GM23338 (cell line): ENCODE measurements around the gene GOLGB1. TPM values are rescaled to one million over a fixed set of nuclear protein-coding genes. Genes with fewer than 3 reads are reported as not detected.
A peak's percentile ranks its signal among the peaks of the same experiment; 100 is the strongest.

Experiments
- ATAC-seq: fragments of 200-7000 bp; cut with Tn5 transposase; 3 replicates; pipeline ENCODE4 v1.9.1; 2020
- DNase-seq: peaks from one replicate; pipeline ENCODE4 v3.0.0-alpha.2; 2015; ENCODE audit warnings: low spot score
- H2AFZ ChIP-seq: fragments of 200-600 bp; sonication (generic); 2 replicates; pipeline ENCODE4 v1.8.0; 2016; ENCODE audit warnings: antibody characterized with exemption, mild to moderate bottlenecking, moderate library complexity
- H3F3A ChIP-seq: fragments of 200-600 bp; sonication (generic); replicated peaks from 2 replicates; pipeline ENCODE4 v1.8.0; 2017; ENCODE audit warnings: antibody characterized with exemption, mixed run types, low read depth
- H3K27ac ChIP-seq: fragments of 200-600 bp; sonication (generic); 2 replicates; pipeline ENCODE4 v1.6.1; 2016; ENCODE audit warnings: low read depth
- H3K27me3 ChIP-seq: fragments of 200-600 bp; sonication (generic); 2 replicates; pipeline ENCODE4 v1.8.0; 2016; ENCODE audit warnings: mild to moderate bottlenecking, mixed run types, moderate library complexity; ENCODE audit not compliant: insufficient read depth
- H3K36me3 ChIP-seq: fragments of 200-600 bp; sonication (generic); 2 replicates; pipeline ENCODE4 v1.8.0; 2016; ENCODE audit warnings: mild to moderate bottlenecking; ENCODE audit not compliant: insufficient read depth
- H3K4me1 ChIP-seq: fragments of 200-600 bp; sonication (generic); 2 replicates; pipeline ENCODE4 v1.8.0; 2016; ENCODE audit warnings: mild to moderate bottlenecking, moderate library complexity; ENCODE audit not compliant: insufficient read depth
- H3K4me2 ChIP-seq: fragments of 200-600 bp; sonication (generic); 2 replicates; pipeline ENCODE4 v1.7.1; 2017; ENCODE audit warnings: mixed run types
- H3K4me3 ChIP-seq: fragments of 200-600 bp; sonication (generic); 2 replicates; pipeline ENCODE4 v1.6.1; 2016; ENCODE audit warnings: mixed run types
- H3K79me2 ChIP-seq: fragments of 200-600 bp; sonication (generic); replicated peaks from 2 replicates; pipeline ENCODE4 v1.8.0; 2017; ENCODE audit warnings: mild to moderate bottlenecking; ENCODE audit not compliant: insufficient read depth
- H3K9me2 ChIP-seq: fragments of 200-600 bp; sonication (generic); 2 replicates; pipeline ENCODE4 v1.8.0; 2017; ENCODE audit not compliant: insufficient read depth
- H4K20me1 ChIP-seq: fragments of 200-600 bp; sonication (generic); replicated peaks from 2 replicates; pipeline ENCODE4 v1.8.0; 2017; ENCODE audit warnings: mild to moderate bottlenecking; ENCODE audit not compliant: insufficient read depth
- H3K27ac Mint-ChIP-seq: 2 replicates; pipeline ENCODE4 v1.8.0; 2020; ENCODE audit warnings: inconsistent platforms, mild to moderate bottlenecking, moderate library complexity, mixed read lengths
- H3K27me3 Mint-ChIP-seq: 3 replicates; pipeline ENCODE4 v1.8.0; 2022; ENCODE audit warnings: low read depth, mild to moderate bottlenecking, moderate library complexity, mixed read lengths, inconsistent platforms; ENCODE audit not compliant: insufficient read depth, poor library complexity
- H3K36me3 Mint-ChIP-seq: 3 replicates; pipeline ENCODE4 v1.8.0; 2021; ENCODE audit warnings: low read depth, mild to moderate bottlenecking, inconsistent platforms, moderate library complexity, mixed read lengths
- H3K4me1 Mint-ChIP-seq: 3 replicates; pipeline ENCODE4 v1.8.0; 2020; ENCODE audit warnings: mild to moderate bottlenecking, inconsistent platforms, mixed read lengths
- H3K4me3 Mint-ChIP-seq: 3 replicates; pipeline ENCODE4 v1.8.0; 2021; ENCODE audit warnings: moderate library complexity, mild to moderate bottlenecking, inconsistent platforms, mixed read lengths
- H3K9me3 Mint-ChIP-seq: 3 replicates; pipeline ENCODE4 v1.8.0; 2020; ENCODE audit warnings: moderate library complexity, mild to moderate bottlenecking, inconsistent platforms, mixed read lengths
- CREB1 ChIP-seq: fragments of 250-450 bp; sonication (Bioruptor Pico); IDR thresholded peaks from 2 replicates; pipeline ENCODE4 v1.5.0; 2020; ENCODE audit warnings: low read depth, mild to moderate bottlenecking, moderate library complexity
- EZH2phosphoT487 ChIP-seq: fragments of 200-600 bp; sonication (generic); IDR thresholded peaks from one replicate; pipeline ENCODE4 v1.8.1; 2018; ENCODE audit warnings: antibody characterized with exemption; ENCODE audit not compliant: unreplicated experiment
- JUNB ChIP-seq: IDR thresholded peaks from one replicate; pipeline ENCODE4 v1.6.1; 2016; ENCODE audit warnings: antibody characterized with exemption; ENCODE audit not compliant: unreplicated experiment
- NANOG ChIP-seq: IDR thresholded peaks from 2 replicates; pipeline ENCODE4 v1.6.1; 2016; ENCODE audit warnings: antibody characterized with exemption, borderline replicate concordance
- POLR2AphosphoS5 ChIP-seq: IDR thresholded peaks from 2 replicates; pipeline ENCODE4 v1.6.1; 2016; ENCODE audit warnings: antibody characterized with exemption, low read depth
- STAT1 ChIP-seq: IDR thresholded peaks from one replicate; pipeline ENCODE4 v1.6.1; 2016; ENCODE audit warnings: antibody characterized with exemption; ENCODE audit not compliant: unreplicated experiment
- ZNF114 ChIP-seq: fragments of 250-450 bp; sonication (Bioruptor Pico); IDR thresholded peaks from 2 replicates; pipeline ENCODE4 v1.5.0; 2020; ENCODE audit warnings: mild to moderate bottlenecking, moderate library complexity
- ZNF331 ChIP-seq: fragments of 250-450 bp; sonication (Bioruptor Pico); IDR thresholded peaks from 2 replicates; pipeline ENCODE4 v1.5.0; 2020; ENCODE audit warnings: low read depth, mild to moderate bottlenecking, moderate library complexity
- polyA plus RNA-seq: library from polyadenylated mRNA; unstranded; fragments of >200 nt; fragmentation: Nextera tagmentation; extraction: Ambion mirVana; gene quantifications from 2 replicates; pipeline ENCODE4 v1.2.1, GENCODE V29; 2016
- total RNA-seq: library from RNA; depleted of rRNA; stranded (reverse); fragments of >200 nt; shearing (Covaris generic); gene quantifications from 2 replicates; pipeline ENCODE4 v1.2.3, GENCODE V29; 2014
- TF ChIP-seq, protein P1 (sequence below), 2 experiments: fragments of 200-600 bp in 1 of 2; sonication (generic) in 1 of 2; conservative IDR thresholded peaks; 2 replicates each; pipeline versions ENCODE4 v1.5.1 to v1.6.1; 2016 to 2017; ENCODE audit warnings: antibody characterized with exemption in 2 of 2, low read depth in 2 of 2, mild to moderate bottlenecking in 2 of 2, moderate library complexity in 1 of 2
- TF ChIP-seq, protein P2 (sequence below): IDR thresholded peaks from 2 replicates; pipeline ENCODE4 v1.6.1; 2016; ENCODE audit warnings: antibody characterized with exemption
- TF ChIP-seq, protein P3 (sequence below): IDR thresholded peaks from one replicate; pipeline ENCODE4 v1.6.1; 2018; ENCODE audit warnings: antibody characterized with exemption; ENCODE audit not compliant: unreplicated experiment

Gene GOLGB1
- total and polyA plus RNA-seq, 2 experiments from 2014 or later: 34.5 to 56.8 TPM

DNA sequence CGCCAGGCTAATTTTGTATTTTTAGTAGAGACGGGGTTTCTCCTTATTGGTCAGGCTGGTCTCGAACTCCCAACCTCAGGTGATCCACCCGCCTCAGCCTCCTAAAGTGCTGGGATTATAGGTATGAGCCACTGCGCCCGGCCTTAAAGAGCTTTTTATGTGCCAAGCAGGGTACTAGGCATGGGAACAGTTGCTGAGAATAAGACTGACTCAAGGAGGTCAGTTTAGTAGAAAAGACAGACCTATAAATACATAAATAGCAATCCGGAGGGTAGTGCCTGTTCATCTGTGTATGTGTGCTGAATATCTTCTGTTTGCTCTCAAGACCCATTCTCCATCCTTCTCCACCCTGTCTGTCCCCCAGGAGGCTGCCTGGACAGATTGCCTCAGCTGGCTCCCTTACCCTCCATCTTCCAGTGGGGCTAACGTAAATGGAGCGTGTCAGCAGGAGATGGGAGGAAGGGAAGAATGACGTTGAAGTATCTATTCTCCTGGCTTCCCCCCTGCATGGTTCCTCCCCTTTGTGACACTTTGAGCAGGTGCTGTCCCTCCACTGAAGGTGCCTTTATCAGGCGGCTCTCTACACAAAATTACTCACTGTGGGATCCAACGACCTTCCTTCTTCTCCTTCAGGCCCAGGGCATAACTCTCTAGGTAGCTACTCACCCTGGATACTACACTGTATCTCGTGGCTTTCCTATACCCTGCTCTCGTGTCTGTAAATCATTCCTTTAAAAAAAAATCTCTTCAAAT lies 125.2 kb downstream of the GOLGB1 start:
- DNase-seq: peak; percentile 9
- TF ChIP-seq STAT1 (no peak), NANOG (no peak), ZNF331 (CRISPR knock-in tag) (no peak), EZH2phosphoT487 (no peak), ZNF114 (CRISPR knock-in tag) (no peak), POLR2AphosphoS5 (no peak), JUNB (no peak), CREB1 (CRISPR knock-in tag) (no peak)
- TF ChIP-seq, protein P1, sequence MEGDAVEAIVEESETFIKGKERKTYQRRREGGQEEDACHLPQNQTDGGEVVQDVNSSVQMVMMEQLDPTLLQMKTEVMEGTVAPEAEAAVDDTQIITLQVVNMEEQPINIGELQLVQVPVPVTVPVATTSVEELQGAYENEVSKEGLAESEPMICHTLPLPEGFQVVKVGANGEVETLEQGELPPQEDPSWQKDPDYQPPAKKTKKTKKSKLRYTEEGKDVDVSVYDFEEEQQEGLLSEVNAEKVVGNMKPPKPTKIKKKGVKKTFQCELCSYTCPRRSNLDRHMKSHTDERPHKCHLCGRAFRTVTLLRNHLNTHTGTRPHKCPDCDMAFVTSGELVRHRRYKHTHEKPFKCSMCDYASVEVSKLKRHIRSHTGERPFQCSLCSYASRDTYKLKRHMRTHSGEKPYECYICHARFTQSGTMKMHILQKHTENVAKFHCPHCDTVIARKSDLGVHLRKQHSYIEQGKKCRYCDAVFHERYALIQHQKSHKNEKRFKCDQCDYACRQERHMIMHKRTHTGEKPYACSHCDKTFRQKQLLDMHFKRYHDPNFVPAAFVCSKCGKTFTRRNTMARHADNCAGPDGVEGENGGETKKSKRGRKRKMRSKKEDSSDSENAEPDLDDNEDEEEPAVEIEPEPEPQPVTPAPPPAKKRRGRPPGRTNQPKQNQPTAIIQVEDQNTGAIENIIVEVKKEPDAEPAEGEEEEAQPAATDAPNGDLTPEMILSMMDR (conservative IDR thresholded peaks at IDR 0.05; ENCODE audit: low read depth in 2 of 2): no peak
- TF ChIP-seq, protein P2, sequence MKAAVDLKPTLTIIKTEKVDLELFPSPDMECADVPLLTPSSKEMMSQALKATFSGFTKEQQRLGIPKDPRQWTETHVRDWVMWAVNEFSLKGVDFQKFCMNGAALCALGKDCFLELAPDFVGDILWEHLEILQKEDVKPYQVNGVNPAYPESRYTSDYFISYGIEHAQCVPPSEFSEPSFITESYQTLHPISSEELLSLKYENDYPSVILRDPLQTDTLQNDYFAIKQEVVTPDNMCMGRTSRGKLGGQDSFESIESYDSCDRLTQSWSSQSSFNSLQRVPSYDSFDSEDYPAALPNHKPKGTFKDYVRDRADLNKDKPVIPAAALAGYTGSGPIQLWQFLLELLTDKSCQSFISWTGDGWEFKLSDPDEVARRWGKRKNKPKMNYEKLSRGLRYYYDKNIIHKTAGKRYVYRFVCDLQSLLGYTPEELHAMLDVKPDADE: no peak
- peak; percentile 72 for ATAC-seq
- Mint-ChIP-seq H3K4me1 (peaks cover 18% of the 10 kb centered on the region), H3K36me3 (no peaks in the 10 kb centered on the region), H3K27ac (no peak overlapping the region), H3K4me3 (no peak overlapping the region), H3K9me3 (no peaks in the 10 kb centered on the region), H3K27me3 (peaks cover 2% of the 10 kb centered on the region)
- H3K36me3 ChIP-seq: no peaks in the 10 kb centered on the region
- H2AFZ ChIP-seq: peak overlapping the region; percentile 94
- peaks cover 23% of the 10 kb centered on the region; the same call in 1 of the 2 replicates for H3K9me2 ChIP-seq
- H3K4me1 ChIP-seq: peaks cover 23% of the 10 kb centered on the region
- no peaks in the 10 kb centered on the region for H3K27me3 ChIP-seq
- H3F3A ChIP-seq: no peaks in the 10 kb centered on the region
- H3K4me3 ChIP-seq: no peak overlapping the region
- H4K20me1 ChIP-seq: no peaks in the 10 kb centered on the region
- no peak overlapping the region for H3K27ac ChIP-seq
- H3K79me2 ChIP-seq: no peaks in the 10 kb centered on the region
- H3K4me2 ChIP-seq: no peak overlapping the region

DNA sequence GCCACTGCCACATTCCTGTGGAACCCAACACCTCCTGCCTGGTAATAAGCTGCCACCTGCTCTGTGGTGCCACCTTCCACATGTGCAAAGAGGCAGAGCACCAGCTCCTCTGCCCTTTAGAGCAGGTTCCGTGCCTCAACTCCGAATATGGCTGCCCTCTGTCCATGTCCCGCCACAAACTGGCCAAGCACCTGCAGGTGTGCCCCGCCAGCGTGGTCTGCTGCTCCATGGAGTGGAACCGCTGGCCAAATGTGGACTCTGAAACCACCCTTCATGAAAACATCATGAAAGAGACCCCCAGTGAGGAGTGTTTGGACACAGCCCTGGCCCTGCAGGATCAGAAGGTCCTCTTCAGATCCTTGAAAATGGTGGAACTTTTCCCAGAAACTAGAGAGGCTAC lies 128.1 kb downstream of the GOLGB1 start:
- H3K4me2 ChIP-seq: no peak overlapping the region
- H3K4me1 Mint-ChIP-seq: peaks cover 12% of the 10 kb centered on the region
- no peak overlapping the region for H3K4me3 Mint-ChIP-seq
- H4K20me1 ChIP-seq: no peaks in the 10 kb centered on the region
- H3K79me2 ChIP-seq: no peaks in the 10 kb centered on the region
- H3K9me3 Mint-ChIP-seq: no peaks in the 10 kb centered on the region
- no peaks in the 10 kb centered on the region for H3K27me3 Mint-ChIP-seq
- no peak for ATAC-seq
- H3K4me3 ChIP-seq: no peak overlapping the region
- H3F3A ChIP-seq: no peaks in the 10 kb centered on the region
- H3K27ac Mint-ChIP-seq: no peak overlapping the region
- no peaks in the 10 kb centered on the region for H3K36me3 ChIP-seq
- H3K27me3 ChIP-seq: no peaks in the 10 kb centered on the region
- no peaks in the 10 kb centered on the region for H3K36me3 Mint-ChIP-seq
- H3K27ac ChIP-seq: no peak overlapping the region
- H2AFZ ChIP-seq: no peak overlapping the region
- peaks cover 11% of the 10 kb centered on the region for H3K4me1 ChIP-seq
- DNase-seq: no peak
- peaks cover 13% of the 10 kb centered on the region; the same call in 1 of the 2 replicates for H3K9me2 ChIP-seq
- TF ChIP-seq, protein P3, sequence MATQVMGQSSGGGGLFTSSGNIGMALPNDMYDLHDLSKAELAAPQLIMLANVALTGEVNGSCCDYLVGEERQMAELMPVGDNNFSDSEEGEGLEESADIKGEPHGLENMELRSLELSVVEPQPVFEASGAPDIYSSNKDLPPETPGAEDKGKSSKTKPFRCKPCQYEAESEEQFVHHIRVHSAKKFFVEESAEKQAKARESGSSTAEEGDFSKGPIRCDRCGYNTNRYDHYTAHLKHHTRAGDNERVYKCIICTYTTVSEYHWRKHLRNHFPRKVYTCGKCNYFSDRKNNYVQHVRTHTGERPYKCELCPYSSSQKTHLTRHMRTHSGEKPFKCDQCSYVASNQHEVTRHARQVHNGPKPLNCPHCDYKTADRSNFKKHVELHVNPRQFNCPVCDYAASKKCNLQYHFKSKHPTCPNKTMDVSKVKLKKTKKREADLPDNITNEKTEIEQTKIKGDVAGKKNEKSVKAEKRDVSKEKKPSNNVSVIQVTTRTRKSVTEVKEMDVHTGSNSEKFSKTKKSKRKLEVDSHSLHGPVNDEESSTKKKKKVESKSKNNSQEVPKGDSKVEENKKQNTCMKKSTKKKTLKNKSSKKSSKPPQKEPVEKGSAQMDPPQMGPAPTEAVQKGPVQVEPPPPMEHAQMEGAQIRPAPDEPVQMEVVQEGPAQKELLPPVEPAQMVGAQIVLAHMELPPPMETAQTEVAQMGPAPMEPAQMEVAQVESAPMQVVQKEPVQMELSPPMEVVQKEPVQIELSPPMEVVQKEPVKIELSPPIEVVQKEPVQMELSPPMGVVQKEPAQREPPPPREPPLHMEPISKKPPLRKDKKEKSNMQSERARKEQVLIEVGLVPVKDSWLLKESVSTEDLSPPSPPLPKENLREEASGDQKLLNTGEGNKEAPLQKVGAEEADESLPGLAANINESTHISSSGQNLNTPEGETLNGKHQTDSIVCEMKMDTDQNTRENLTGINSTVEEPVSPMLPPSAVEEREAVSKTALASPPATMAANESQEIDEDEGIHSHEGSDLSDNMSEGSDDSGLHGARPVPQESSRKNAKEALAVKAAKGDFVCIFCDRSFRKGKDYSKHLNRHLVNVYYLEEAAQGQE: no peak
- TF ChIP-seq ZNF331 (CRISPR knock-in tag): no peak
